KG1 (cell line): ENCODE results near the gene SIRT7.
"Not testable (repeated sequence)": the region's sequence is repeated elsewhere in the genome, so short reads cannot be mapped to it uniquely, and the experiment has no call there.

Source experiments
- DNase-seq: peaks from one replicate; lab custom pipeline; 2025; lab: John Stamatoyannopoulos, UW

The SIRT7 gene

GRCh38 chr17:81920612-81921536 is 2.9 kb upstream of the SIRT7 start:
- no peak for DNase-seq

GRCh38 chr17:81918832-81919545 is 1.0 kb upstream of the SIRT7 start:
- no peak for DNase-seq

- DNase-seq = not testable (repeated sequence)
These were observed 325 bp upstream of the SIRT7 start for GRCh38 chr17:81918333-81918669.

GRCh38 chr17:81916234-81917001 is 1.6 kb downstream of the SIRT7 start:
- no peak for DNase-seq

GRCh38 chr17:81915331-81915730 is 2.6 kb downstream of the SIRT7 start:
- no peak for DNase-seq

- DNase-seq = no peak
These were observed 3.7 kb downstream of the SIRT7 start for GRCh38 chr17:81914103-81914850.

GRCh38 chr17:81913394-81914102 is 4.4 kb downstream of the SIRT7 start:
- no peak for DNase-seq

GRCh38 chr17:81912441-81913309 is 5.3 kb downstream of the SIRT7 start:
- DNase-seq = no peak

- DNase-seq = no peak
These were observed 6.0 kb downstream of the SIRT7 start for GRCh38 chr17:81911969-81912368.

- DNase-seq = peak; percentile 35
These were observed 6.6 kb downstream of the SIRT7 start, which contains the start of gene PCYT2 for GRCh38 chr17:81911277-81911961. Gene PCYT2, minus strand, starts transcription at chr17:81911399. Its CDS starts 44 bp downstream, at chr17:81911355.

GRCh38 chr17:81910840-81911276 is 7.1 kb downstream of the SIRT7 start:
- DNase-seq = no peak

- no peak for DNase-seq
These were observed 7.8 kb downstream of the SIRT7 start for GRCh38 chr17:81909966-81910839.

GRCh38 chr17:81909231-81909630 is 8.7 kb downstream of the SIRT7 start:
- no peak for DNase-seq

GRCh38 chr17:81908793-81909192 is 9.2 kb downstream of the SIRT7 start:
- no peak for DNase-seq

GRCh38 chr17:81907219-81908145 is 10.5 kb downstream of the SIRT7 start:
- DNase-seq = no peak

GRCh38 chr17:81906476-81907218 is 11.3 kb downstream of the SIRT7 start:
- DNase-seq = no peak

- no peak for DNase-seq
These were observed 12.0 kb downstream of the SIRT7 start for GRCh38 chr17:81905993-81906392.
